ENCODE results near the gene SNCAIP.

DNA sequence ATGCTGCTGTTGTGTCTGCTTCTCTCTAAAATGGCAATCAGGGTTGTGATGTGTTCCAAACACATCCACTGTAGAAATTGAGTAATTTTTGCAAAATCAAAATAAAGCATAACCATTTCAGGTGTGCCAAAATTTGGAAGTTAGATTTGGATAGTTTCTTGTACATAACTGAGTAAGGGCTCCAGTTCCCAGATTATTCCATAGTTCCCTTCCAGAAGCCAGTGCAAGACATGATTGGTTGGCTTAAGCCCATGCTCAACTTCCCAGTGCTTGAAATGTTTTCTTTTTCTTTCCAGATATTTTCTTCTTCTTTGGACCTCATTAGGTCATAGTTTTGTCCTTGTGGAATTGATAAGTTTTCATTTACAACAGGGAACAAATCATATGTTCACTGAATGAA is 64.2 kb downstream of the SNCAIP start:
- TF ChIP-seq, protein P1, sequence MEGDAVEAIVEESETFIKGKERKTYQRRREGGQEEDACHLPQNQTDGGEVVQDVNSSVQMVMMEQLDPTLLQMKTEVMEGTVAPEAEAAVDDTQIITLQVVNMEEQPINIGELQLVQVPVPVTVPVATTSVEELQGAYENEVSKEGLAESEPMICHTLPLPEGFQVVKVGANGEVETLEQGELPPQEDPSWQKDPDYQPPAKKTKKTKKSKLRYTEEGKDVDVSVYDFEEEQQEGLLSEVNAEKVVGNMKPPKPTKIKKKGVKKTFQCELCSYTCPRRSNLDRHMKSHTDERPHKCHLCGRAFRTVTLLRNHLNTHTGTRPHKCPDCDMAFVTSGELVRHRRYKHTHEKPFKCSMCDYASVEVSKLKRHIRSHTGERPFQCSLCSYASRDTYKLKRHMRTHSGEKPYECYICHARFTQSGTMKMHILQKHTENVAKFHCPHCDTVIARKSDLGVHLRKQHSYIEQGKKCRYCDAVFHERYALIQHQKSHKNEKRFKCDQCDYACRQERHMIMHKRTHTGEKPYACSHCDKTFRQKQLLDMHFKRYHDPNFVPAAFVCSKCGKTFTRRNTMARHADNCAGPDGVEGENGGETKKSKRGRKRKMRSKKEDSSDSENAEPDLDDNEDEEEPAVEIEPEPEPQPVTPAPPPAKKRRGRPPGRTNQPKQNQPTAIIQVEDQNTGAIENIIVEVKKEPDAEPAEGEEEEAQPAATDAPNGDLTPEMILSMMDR (IDR thresholded peaks at IDR 0.05): no peak
- no peak for TF ChIP-seq POLR2A (IDR thresholded peaks at IDR 0.05)

Data from stomach (tissue), 4 donors.